Adrenal gland (tissue), 12 donors: ENCODE measurements around the gene RAI14. TPM values are rescaled to one million over a fixed set of nuclear protein-coding genes. Genes with fewer than 3 reads are reported as not detected.

Experiments
- DNase-seq, 7 donors: peaks; one replicate each; pipeline ENCODE4 v3.0.0-alpha.2; 2019 to 2020
- H3K27ac ChIP-seq, 5 donors: fragments of 200-600 bp; sonication (generic) in 4 of 5; 1 replicate in 3 of 5; 2 replicates in 2 of 5; pipeline versions ENCODE4 v1.5.1 to v1.8.0; 2016 to 2020; ENCODE audit warnings: mild to moderate bottlenecking in 1 of 5
- H3K27me3 ChIP-seq: fragments of 200-600 bp; 2 replicates; pipeline ENCODE4 v1.8.0; 2021
- H3K36me3 ChIP-seq, 2 donors: fragments of 200-600 bp; replicated peaks in 1 of 2; 1 replicate in 1 of 2; 2 replicates in 1 of 2; pipeline versions ENCODE4 v1.5.1 to v1.8.0; 2018 to 2022
- H3K4me1 ChIP-seq, 2 donors: fragments of 200-600 bp; replicated peaks in 1 of 2; 1 replicate in 1 of 2; 2 replicates in 1 of 2; pipeline versions ENCODE4 v1.5.1 to v1.8.0; 2018 to 2021
- H3K4me3 ChIP-seq, 4 donors: fragments of 200-600 bp; sonication (generic) in 3 of 4; one replicate each; pipeline ENCODE4 v1.5.1; 2016 to 2018
- H3K9me3 ChIP-seq, 3 donors: fragments of 200-600 bp; sonication (generic) in 1 of 3; replicated peaks in 1 of 3; 1 replicate in 2 of 3; 2 replicates in 1 of 3; pipeline versions ENCODE4 v1.5.1 to v1.8.0; 2016 to 2021
- CTCF ChIP-seq, 6 experiments: fragments of 450-650 bp in 4 of 6; fragments of 200-600 bp in 2 of 6; sonication (generic) in 1 of 6; IDR thresholded peaks; 1 replicate in 5 of 6; 2 replicates in 1 of 6; pipeline versions ENCODE4 v1.5.1 to v1.8.0; 2016 to 2021; ENCODE audit warnings: antibody characterized with exemption in 6 of 6, mild to moderate bottlenecking in 2 of 6, moderate library complexity in 1 of 6
- POLR2A ChIP-seq, 2 donors: fragments of 450-650 bp; IDR thresholded peaks; one replicate each; pipeline ENCODE4 v1.6.1; 2017; ENCODE audit warnings: antibody characterized with exemption in 2 of 2, mild to moderate bottlenecking in 2 of 2, moderate library complexity in 1 of 2
- WGBS, 4 donors: extraction: QIAGEN DNeasy Blood & Tissue Kit in 2 of 4; methylation state at CpG; one replicate each; pipeline versions ENCODE4 v1.1.5 to v1.1.7; 2013 to 2017; 5-methylcytosine and 5-hydroxymethylcytosine counted together
- intact Hi-C, 2 donors: fragments of 100-400 bp; cut with DNase I; formaldehyde crosslinking; loops; one replicate each; pipeline versions ENCODE4 v1.14.1 to v1.15.0; 2022 to 2023
- polyA plus RNA-seq, 3 donors: library from polyadenylated mRNA; stranded (reverse); fragments of 200-250 nt in 2 of 3; fragments of 350-450 nt in 1 of 3; fragmentation: Illumina TruSeq in 1 of 3; extraction: RNeasy Lipid Tissue Mini Kit (QIAGEN cat#74804) in 1 of 3; gene quantifications; one replicate each; pipeline ENCODE4 v1.2.3, GENCODE V29; 2013 to 2014
- total RNA-seq, 9 donors: library from RNA; depleted of rRNA in 4 of 9; stranded (reverse); fragments of >200 nt in 4 of 9; fragments of 120-200 nt in 1 of 9; fragmentation: NEBNext Ultra II Directional in 1 of 9; extraction: Animal tissue kit (Norgen Biotek cat#: 25700) in 1 of 9; gene quantifications; one replicate each; pipeline versions ENCODE4 v1.1.0 to v1.2.4, GENCODE V29; 2013 to 2023
- donor health status: healthy with polysubstance abuse.
- donor health status: Bipolar disorder and iron deficiency.
- donor health status: DM: yes; HTN: yes; CAD: no.
- donor health status: DM: no; HTN: no; CAD: no.
- donor health status: DM: no; HTN: no; CAD: no.
- donor health status: DM: yes; HTN: yes; CAD: no.

Gene RAI14
- total and polyA plus RNA-seq, 12 donors: 9.1 to 158 (median 28.5) TPM

GRCh38 chr5:34859253-34859652 lies 203.1 kb downstream of the RAI14 start:
- no peaks in the 10 kb centered on the region for H3K9me3 ChIP-seq
- DNase-seq: no peak
- no peaks in the 10 kb centered on the region for H3K36me3 ChIP-seq
- H3K4me1 ChIP-seq: no peaks in the 10 kb centered on the region
- H3K4me3 ChIP-seq: no peak overlapping the region
- no peaks in the 10 kb centered on the region for H3K27me3 ChIP-seq
- no peak overlapping the region for H3K27ac ChIP-seq
- no peak for TF ChIP-seq CTCF (IDR thresholded peaks at IDR 0.05)
- TF ChIP-seq POLR2A (IDR thresholded peaks at IDR 0.05): no peak
- 57 to 84% (median 80%) methylated on average over 5 of the region's 5 CpGs for WGBS, 4 donors
- intact Hi-C loops: no loop called here

GRCh38 chr5:34863946-34864345 lies 207.8 kb downstream of the RAI14 start:
- Histone ChIP-seq H3K4me1 (peaks cover 5 to 12% of the 10 kb centered on the region in 2 donors), H3K27ac (no peak overlapping the region), H3K27me3 (no peaks in the 10 kb centered on the region), H3K4me3 (no peak overlapping the region), H3K36me3 (no peaks in the 10 kb centered on the region), H3K9me3 (no peaks in the 10 kb centered on the region)
- DNase-seq: no peak
- intact Hi-C loops: no loop called here
- TF ChIP-seq CTCF (IDR thresholded peaks at IDR 0.05): no peak
- TF ChIP-seq POLR2A (IDR thresholded peaks at IDR 0.05): no peak
- 54 to 79% (median 65%) methylated on average over 3 of the region's 3 CpGs for whole genome bisulfite sequencing, 4 donors

- intact Hi-C loops: no loop called here
- TF ChIP-seq POLR2A (IDR thresholded peaks at IDR 0.05): no peak
- no peak for TF ChIP-seq CTCF (IDR thresholded peaks at IDR 0.05)
- no peaks in the 10 kb centered on the region for H3K9me3 ChIP-seq
- H3K27ac ChIP-seq: no peak overlapping the region
- no peaks in the 10 kb centered on the region for H3K36me3 ChIP-seq
- DNase-seq: no peak
- peaks cover 5 to 16% of the 10 kb centered on the region in 2 donors for H3K4me1 ChIP-seq
- 86 to 93% (median 92%) methylated on average over 2 of the region's 2 CpGs for WGBS, 4 donors
- H3K27me3 ChIP-seq: no peaks in the 10 kb centered on the region
- no peak overlapping the region for H3K4me3 ChIP-seq
Observed at GRCh38 chr5:34865091-34865490, 209.0 kb downstream of the RAI14 start.

GRCh38 chr5:34866989-34867471 lies 210.9 kb downstream of the RAI14 start:
- no peak overlapping the region for H3K4me3 ChIP-seq
- intact Hi-C loops: no loop called here
- peak overlapping the region in 1 of 5 donors; percentile 54 for H3K27ac ChIP-seq
- peaks cover 5 to 16% of the 10 kb centered on the region in 2 donors for H3K4me1 ChIP-seq
- 47 to 58% (median 52%) methylated on average over 3 of the region's 3 CpGs for WGBS, 4 donors
- DNase-seq: peak in 6 of 7 donors; percentile 15 to 63 (median 38)
- no peak for TF ChIP-seq POLR2A (IDR thresholded peaks at IDR 0.05)
- TF ChIP-seq CTCF (IDR thresholded peaks at IDR 0.05): no peak
- no peaks in the 10 kb centered on the region for H3K27me3 ChIP-seq
- no peaks in the 10 kb centered on the region for H3K9me3 ChIP-seq
- no peaks in the 10 kb centered on the region for H3K36me3 ChIP-seq
